ENCODE data around the gene RUNX3. TPM values are rescaled to one million over a fixed set of nuclear protein-coding genes. Genes with fewer than 3 reads are reported as not detected.

Gene RUNX3
- total RNA-seq, 1 experiment from 2014 or later: 0.33 TPM

DNA sequence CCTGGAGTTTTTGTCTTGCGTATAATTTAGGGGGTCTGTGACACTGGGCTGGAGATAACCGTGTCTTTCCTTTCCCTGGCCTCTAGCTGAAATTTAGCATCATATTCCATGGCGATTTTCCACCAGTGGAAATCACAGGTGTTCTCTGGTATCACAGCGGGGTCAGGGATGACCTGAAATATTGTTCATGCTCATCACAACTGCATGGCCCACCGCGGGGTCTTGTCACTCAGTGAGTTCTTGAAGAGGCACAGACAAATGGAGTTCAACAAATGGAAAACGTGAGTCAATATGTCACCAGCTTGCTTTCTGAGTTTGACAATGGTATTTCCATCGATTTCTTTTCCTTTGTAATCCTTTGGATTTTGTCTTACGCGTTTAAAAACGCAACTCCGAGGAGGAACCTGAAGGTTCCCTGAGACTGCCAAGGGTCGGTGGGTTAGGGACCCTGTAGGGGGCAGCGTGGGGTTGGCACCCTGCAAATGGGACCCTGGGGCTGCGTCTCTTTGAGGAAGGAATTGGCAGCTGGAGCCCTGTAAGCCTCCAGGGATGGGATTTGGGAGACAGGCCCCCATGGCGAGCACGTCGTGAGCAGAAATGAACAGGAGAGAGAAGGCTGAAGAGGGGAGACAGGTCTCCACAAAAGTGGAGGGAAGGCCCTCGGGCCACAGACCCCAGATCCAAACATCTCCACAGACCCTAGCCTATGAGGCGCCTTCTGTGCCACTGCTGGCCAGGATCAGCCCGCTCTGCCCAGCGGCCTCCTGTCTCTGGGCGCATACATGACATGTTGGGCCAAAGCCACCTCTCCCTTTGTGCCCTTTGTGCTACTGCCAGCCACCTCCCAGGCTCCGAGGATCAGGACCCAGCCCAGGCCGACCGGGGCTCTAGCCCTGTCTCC, 32.1 kb upstream of the RUNX3 start:
- no peak overlapping the region for H3K4ac ChIP-seq (ENCODE audit: low read depth, low read length)
- no peak overlapping the region for H4K5ac ChIP-seq (ENCODE audit: insufficient read length, low read depth, low read length)
- no peak overlapping the region for H2AFZ ChIP-seq (ENCODE audit: low read length)
- H2AK5ac ChIP-seq (ENCODE audit: insufficient read length, low read length): no peak overlapping the region
- Mint-ChIP-seq H3K36me3 (ENCODE audit: insufficient read depth in 1 of 3, low read depth in 3 of 3) (no peaks in the 10 kb centered on the region), H3K27ac (no peak overlapping the region), H3K4me3 (no peak overlapping the region), H3K9me3 (no peaks in the 10 kb centered on the region), H3K27me3 (ENCODE audit: low read depth) (peaks cover 5% of the 10 kb centered on the region), H3K4me1 (peaks cover 0 to 5% of the 10 kb centered on the region in 2 experiments; a peak in 2 of 4 replicates)
- H4K20me1 ChIP-seq (ENCODE audit: control insufficient read depth, insufficient read depth, insufficient read length): no peaks in the 10 kb centered on the region
- H2BK15ac ChIP-seq (ENCODE audit: low read depth, low read length): no peak overlapping the region
- no peak for DNase-seq
- H3K14ac ChIP-seq (ENCODE audit: insufficient read depth, low read length): no peak overlapping the region
- H3T11ph ChIP-seq (ENCODE audit: low read length): no peak overlapping the region
- no peaks in the 10 kb centered on the region for H3K4me1 ChIP-seq (ENCODE audit: insufficient read depth, low read length)
- H4K8ac ChIP-seq (replicated peaks; ENCODE audit: insufficient read length, low read depth, low read length): no peak overlapping the region
- H3K27me3 ChIP-seq (ENCODE audit: insufficient read depth, low read length): no peaks in the 10 kb centered on the region
- no peak overlapping the region for H2BK120ac ChIP-seq (ENCODE audit: low read depth, low read length, poor library complexity, severe bottlenecking)
- H3K27ac ChIP-seq (ENCODE audit: insufficient read length, low read depth, low read length): no peak overlapping the region
- H2BK5ac ChIP-seq (ENCODE audit: insufficient read length, low read length): no peak overlapping the region
- H3K79me1 ChIP-seq (ENCODE audit: insufficient read depth, low read depth, low read length, poor library complexity, severe bottlenecking): no peaks in the 10 kb centered on the region
- H3K9ac ChIP-seq (ENCODE audit: extremely low read depth, insufficient read length, low read length): no peak overlapping the region
- no peaks in the 10 kb centered on the region for H3K23me2 ChIP-seq (ENCODE audit: insufficient read length, low read depth, low read length, poor library complexity, severe bottlenecking)
- H2BK20ac ChIP-seq (ENCODE audit: low read depth, low read length, poor library complexity, severe bottlenecking): no peak overlapping the region
- H3K18ac ChIP-seq (ENCODE audit: insufficient read length, low read depth, low read length): no peak overlapping the region
- no peak overlapping the region for H4K91ac ChIP-seq (ENCODE audit: insufficient read length, low read depth, low read length)
- WGBS (ENCODE audit: extremely low coverage, insufficient read length, low lambda C conversion rate): no CpG with 5 or more reads among the region's 26 CpGs
- H3K56ac ChIP-seq (ENCODE audit: insufficient read length, low read depth, low read length): no peak overlapping the region
- H3K9me3 ChIP-seq (ENCODE audit: control insufficient read depth, low read depth, low read length): no peaks in the 10 kb centered on the region
- H3K4me2 ChIP-seq (ENCODE audit: insufficient read depth, insufficient read length, low read length): no peak overlapping the region
- H2BK12ac ChIP-seq (ENCODE audit: insufficient read length, low read depth, low read length): no peak overlapping the region
- H3K23ac ChIP-seq (ENCODE audit: insufficient read length, low read depth, low read length): no peak overlapping the region
- no peaks in the 10 kb centered on the region for H3K79me2 ChIP-seq (ENCODE audit: insufficient read depth, low read length)
- TF ChIP-seq CTCF (conservative IDR thresholded peaks at IDR 0.05): peak; percentile 67

Measured in H9 (cell line).